ENCODE results near the gene PTX4.

DNA sequence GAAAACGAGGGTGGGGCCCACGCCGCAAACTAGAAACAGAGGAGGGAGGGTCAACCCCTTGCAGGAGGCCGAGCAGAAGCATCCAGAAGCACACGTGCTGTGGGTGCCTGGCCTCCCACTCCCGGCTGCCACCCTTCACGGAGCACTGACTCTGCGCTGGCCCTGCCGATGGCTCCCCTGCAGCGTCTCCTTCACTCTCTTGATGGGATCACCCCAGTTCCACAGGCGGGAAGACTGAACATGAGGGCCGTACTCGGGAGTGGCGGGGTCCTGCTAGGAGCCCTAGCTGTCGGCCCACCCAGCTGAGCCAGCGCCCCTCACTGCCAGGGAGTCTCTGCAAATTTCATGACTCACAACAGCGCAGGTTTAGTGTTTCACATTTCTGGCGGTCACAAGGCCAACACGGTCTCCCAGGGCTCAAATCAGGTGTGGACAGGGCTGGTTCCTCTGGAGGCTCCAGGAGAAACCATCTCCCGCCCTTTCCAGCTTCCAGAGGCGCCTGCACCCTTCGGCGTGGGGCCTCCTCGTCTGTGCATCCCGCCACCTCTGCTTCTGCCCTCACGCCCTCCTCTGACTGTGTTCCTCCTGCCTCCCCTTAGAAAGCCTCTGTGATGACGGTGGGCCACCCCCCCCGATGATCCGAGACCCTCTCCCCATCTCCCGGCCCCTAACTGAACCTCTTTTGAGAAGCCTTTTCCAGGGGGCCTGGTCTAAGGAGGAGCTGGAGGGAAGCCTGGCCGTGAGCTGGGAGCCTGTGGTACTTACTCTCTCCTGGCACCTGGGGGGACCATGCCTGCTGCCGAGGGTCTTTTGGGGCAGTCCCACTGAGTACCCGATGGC lies 2.0 kb downstream of the PTX4 start:
- no peak for TF ChIP-seq POLR2A (IDR thresholded peaks at IDR 0.05)
- TF ChIP-seq, protein P1, sequence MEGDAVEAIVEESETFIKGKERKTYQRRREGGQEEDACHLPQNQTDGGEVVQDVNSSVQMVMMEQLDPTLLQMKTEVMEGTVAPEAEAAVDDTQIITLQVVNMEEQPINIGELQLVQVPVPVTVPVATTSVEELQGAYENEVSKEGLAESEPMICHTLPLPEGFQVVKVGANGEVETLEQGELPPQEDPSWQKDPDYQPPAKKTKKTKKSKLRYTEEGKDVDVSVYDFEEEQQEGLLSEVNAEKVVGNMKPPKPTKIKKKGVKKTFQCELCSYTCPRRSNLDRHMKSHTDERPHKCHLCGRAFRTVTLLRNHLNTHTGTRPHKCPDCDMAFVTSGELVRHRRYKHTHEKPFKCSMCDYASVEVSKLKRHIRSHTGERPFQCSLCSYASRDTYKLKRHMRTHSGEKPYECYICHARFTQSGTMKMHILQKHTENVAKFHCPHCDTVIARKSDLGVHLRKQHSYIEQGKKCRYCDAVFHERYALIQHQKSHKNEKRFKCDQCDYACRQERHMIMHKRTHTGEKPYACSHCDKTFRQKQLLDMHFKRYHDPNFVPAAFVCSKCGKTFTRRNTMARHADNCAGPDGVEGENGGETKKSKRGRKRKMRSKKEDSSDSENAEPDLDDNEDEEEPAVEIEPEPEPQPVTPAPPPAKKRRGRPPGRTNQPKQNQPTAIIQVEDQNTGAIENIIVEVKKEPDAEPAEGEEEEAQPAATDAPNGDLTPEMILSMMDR (IDR thresholded peaks at IDR 0.05): no peak
